Measurements from ENCODE around the gene ZCCHC9. TPM values are rescaled to one million over a fixed set of nuclear protein-coding genes. Genes with fewer than 3 reads are reported as not detected.

ZCCHC9 gene
- total and polyA plus RNA-seq, 2 of the 4 experiments (the other 2 are of a cell fraction) = 20.4 to 24.6 TPM

- H2AFZ ChIP-seq (replicated peaks; ENCODE audit: low read length, poor library complexity) = no peak overlapping the region
- no peaks in the 10 kb centered on the region; the same call in 1 of the 2 replicates for H3K9me1 ChIP-seq (ENCODE audit: insufficient read depth, low read length)
- intact Hi-C loops (cut with micrococcal nuclease) (no loop called here), dilution Hi-C loops (cut with HindIII; ENCODE audit: low sequenced_read_pairs, unreplicated experiment) (no loop called here), in situ Hi-C loops (cut with MboI; ENCODE audit: low sequenced_read_pairs) (no loop called here)
- H4K8ac ChIP-seq (ENCODE audit: low read depth in 2 of 2, low read length in 2 of 2) = no peak overlapping the region
- no peak overlapping the region for H3K9ac ChIP-seq (ENCODE audit: low read depth, low read length)
- no peak overlapping the region for H3K4me3 ChIP-seq (ENCODE audit: insufficient read depth, low read depth, low read length)
- no peaks in the 10 kb centered on the region for H3K9me3 ChIP-seq (ENCODE audit: control insufficient read depth, insufficient read depth, low read length)
- H3K27ac ChIP-seq (ENCODE audit: insufficient read depth, low read length) = no peak overlapping the region
- no TSS peak for BruUV-seq (replicated peaks)
- TF ChIP-seq CTCF (conservative IDR thresholded peaks at IDR 0.05; ENCODE audit: low read depth, low read length) (no peak), CHD1 (IDR thresholded peaks at IDR 0.05; ENCODE audit: low read depth, low read length) (no peak), FOS (IDR thresholded peaks at IDR 0.05; ENCODE audit: low read depth, low read length) (no peak)
- H3K4me2 ChIP-seq (ENCODE audit: low read depth, low read length) = no peak overlapping the region
- no peak overlapping the region for H4K5ac ChIP-seq (ENCODE audit: low read depth, low read length)
- ATAC-seq (ENCODE audit: low read depth) = no peak
- POLR2A ChIA-PET (ENCODE audit: unreplicated experiment) = no interaction called here
- H3K27me3 ChIP-seq (ENCODE audit: control insufficient read depth, insufficient read depth, low read length) = no peaks in the 10 kb centered on the region
- H3K23ac ChIP-seq (ENCODE audit: low read depth, low read length) = no peak overlapping the region
- WGBS, 2 experiments (ENCODE audit: extremely low coverage in 2 of 2, insufficient read length in 1 of 2) = no CpG with 5 or more reads among the region's 1 CpG
- no peak overlapping the region for H2AK9ac ChIP-seq (replicated peaks; ENCODE audit: low read depth, low read length, poor library complexity)
- no peak overlapping the region for H3K14ac ChIP-seq (replicated peaks; ENCODE audit: low read depth, low read length)
- H3K4ac ChIP-seq (ENCODE audit: low read depth, low read length) = no peak overlapping the region
- DNase-seq = no peak
- peaks cover 19% of the 10 kb centered on the region for H3K36me3 ChIP-seq (ENCODE audit: control insufficient read depth, insufficient read depth, low read length)
- H2BK20ac ChIP-seq (ENCODE audit: low read depth, low read length) = no peak overlapping the region
- no peak overlapping the region for H2BK5ac ChIP-seq (ENCODE audit: low read depth, low read length, poor library complexity, severe bottlenecking)
- H3K79me1 ChIP-seq (ENCODE audit: low read depth in 1 of 2, low read length in 2 of 2) = peaks cover 11 to 15% of the 10 kb centered on the region in 2 experiments; a peak in 3 of 4 replicates
- H4K20me1 ChIP-seq (ENCODE audit: insufficient read depth, low read length) = no peaks in the 10 kb centered on the region
- H2BK120ac ChIP-seq (ENCODE audit: low read depth, low read length) = no peak overlapping the region
- H3K18ac ChIP-seq (ENCODE audit: low read depth, low read length) = no peak overlapping the region
- no peak overlapping the region for H4K91ac ChIP-seq (ENCODE audit: insufficient read depth, low read depth, low read length)
- no peak overlapping the region for H2BK15ac ChIP-seq (ENCODE audit: low read depth, low read length)
- CTCF ChIA-PET = no interaction called here
- no peak overlapping the region for H3K56ac ChIP-seq (ENCODE audit: extremely low read depth, insufficient read depth, low read length)
- no peak overlapping the region for H2AK5ac ChIP-seq (ENCODE audit: low read depth, low read length)
- H3K4me1 ChIP-seq (ENCODE audit: control insufficient read depth, insufficient read depth, low read length) = peaks cover 5% of the 10 kb centered on the region; the same call in 1 of the 2 replicates
Measured at GRCh38 chr5:81310402-81311063, 9.1 kb downstream of the ZCCHC9 start.

Measured in IMR-90 (cell line).